ENCODE measurements around the gene ANKH.

DNA sequence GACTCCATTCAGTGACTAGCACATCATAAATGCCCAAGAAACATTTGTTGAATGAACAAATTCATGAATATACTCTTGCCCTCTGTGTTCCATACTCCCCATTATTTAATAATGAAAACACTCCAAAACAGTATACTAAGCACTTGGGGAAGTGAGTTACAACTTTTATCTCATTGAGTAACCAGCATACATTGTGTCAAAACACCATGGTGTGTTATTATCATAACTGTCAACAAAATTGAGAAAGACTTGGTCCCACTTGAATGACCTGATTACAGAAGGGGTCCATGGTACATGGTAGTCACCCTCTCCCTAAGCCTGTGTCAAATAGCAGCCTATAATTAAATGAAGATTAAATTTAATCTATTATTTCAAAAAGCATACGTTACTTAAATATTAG is 16.2 kb downstream of the ANKH start:
- TF ChIP-seq, protein P1, sequence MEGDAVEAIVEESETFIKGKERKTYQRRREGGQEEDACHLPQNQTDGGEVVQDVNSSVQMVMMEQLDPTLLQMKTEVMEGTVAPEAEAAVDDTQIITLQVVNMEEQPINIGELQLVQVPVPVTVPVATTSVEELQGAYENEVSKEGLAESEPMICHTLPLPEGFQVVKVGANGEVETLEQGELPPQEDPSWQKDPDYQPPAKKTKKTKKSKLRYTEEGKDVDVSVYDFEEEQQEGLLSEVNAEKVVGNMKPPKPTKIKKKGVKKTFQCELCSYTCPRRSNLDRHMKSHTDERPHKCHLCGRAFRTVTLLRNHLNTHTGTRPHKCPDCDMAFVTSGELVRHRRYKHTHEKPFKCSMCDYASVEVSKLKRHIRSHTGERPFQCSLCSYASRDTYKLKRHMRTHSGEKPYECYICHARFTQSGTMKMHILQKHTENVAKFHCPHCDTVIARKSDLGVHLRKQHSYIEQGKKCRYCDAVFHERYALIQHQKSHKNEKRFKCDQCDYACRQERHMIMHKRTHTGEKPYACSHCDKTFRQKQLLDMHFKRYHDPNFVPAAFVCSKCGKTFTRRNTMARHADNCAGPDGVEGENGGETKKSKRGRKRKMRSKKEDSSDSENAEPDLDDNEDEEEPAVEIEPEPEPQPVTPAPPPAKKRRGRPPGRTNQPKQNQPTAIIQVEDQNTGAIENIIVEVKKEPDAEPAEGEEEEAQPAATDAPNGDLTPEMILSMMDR (conservative IDR thresholded peaks at IDR 0.05 in 1 of 2, IDR thresholded peaks at IDR 0.05 in 1 of 2; ENCODE audit: extremely low read depth in 1 of 2, insufficient read depth in 1 of 2, low read depth in 1 of 2, low read length in 2 of 2), result no peak
- TF ChIP-seq EZH2 (IDR thresholded peaks at IDR 0.05; ENCODE audit: borderline replicate concordance, low read length), result no peak
